Thymus (tissue), 11 donors: ENCODE measurements around the gene ZBTB22. TPM values are rescaled to one million over a fixed set of nuclear protein-coding genes. Genes with fewer than 3 reads are reported as not detected.

Experiments used
- DNase-seq, 9 donors: peaks; one replicate each; pipeline ENCODE4 v3.0.0-alpha.2; 2013; ENCODE audit warnings: low spot score in 9 of 9, low read depth in 6 of 9, missing footprints in 1 of 9
- H3K27ac ChIP-seq, 2 donors: one replicate each; pipeline ENCODE4 v1.5.1; 2013; ENCODE audit warnings: control low read depth in 1 of 2, low read depth in 1 of 2, low read length in 1 of 2, mild to moderate bottlenecking in 1 of 2, moderate library complexity in 1 of 2
- H3K27me3 ChIP-seq, 2 donors: one replicate each; pipeline ENCODE4 v1.5.1; 2013; ENCODE audit warnings: low read length in 1 of 2; ENCODE audit not compliant: control insufficient read depth in 2 of 2, insufficient read depth in 1 of 2
- H3K36me3 ChIP-seq, 2 donors: one replicate each; pipeline ENCODE4 v1.5.1; 2013; ENCODE audit warnings: low read length in 1 of 2, mild to moderate bottlenecking in 1 of 2, moderate library complexity in 1 of 2; ENCODE audit not compliant: control insufficient read depth in 2 of 2, insufficient read depth in 2 of 2
- H3K4me1 ChIP-seq, 2 donors: one replicate each; pipeline ENCODE4 v1.5.1; 2013; ENCODE audit warnings: low read length in 2 of 2; ENCODE audit not compliant: control insufficient read depth in 2 of 2, insufficient read depth in 2 of 2
- H3K4me3 ChIP-seq, 2 donors: one replicate each; pipeline ENCODE4 v1.5.1; 2013; ENCODE audit warnings: low read length in 2 of 2, control low read depth in 1 of 2, mild to moderate bottlenecking in 1 of 2
- H3K9me3 ChIP-seq, 2 donors: one replicate each; pipeline ENCODE4 v1.5.1; 2013; ENCODE audit warnings: low read length in 1 of 2, mild to moderate bottlenecking in 1 of 2; ENCODE audit not compliant: control insufficient read depth in 2 of 2, insufficient read depth in 1 of 2
- WGBS: extraction: QIAGEN DNeasy Blood & Tissue Kit; methylation state at CpG from one replicate; pipeline ENCODE4 v1.1.7; 2013; 5-methylcytosine and 5-hydroxymethylcytosine counted together
- polyA plus RNA-seq: library from polyadenylated mRNA; stranded (reverse); fragments of 200-250 nt; gene quantifications from one replicate; pipeline ENCODE4 v1.2.3, GENCODE V29; 2013
- total RNA-seq: library from RNA; stranded (reverse); fragments of 120-200 nt; gene quantifications from one replicate; pipeline ENCODE4 v1.2.4, GENCODE V29; 2013
- donor health status: healthy.

ZBTB22 gene
- total and polyA plus RNA-seq, 2 donors, result 10.3 to 15.5 TPM

DNA sequence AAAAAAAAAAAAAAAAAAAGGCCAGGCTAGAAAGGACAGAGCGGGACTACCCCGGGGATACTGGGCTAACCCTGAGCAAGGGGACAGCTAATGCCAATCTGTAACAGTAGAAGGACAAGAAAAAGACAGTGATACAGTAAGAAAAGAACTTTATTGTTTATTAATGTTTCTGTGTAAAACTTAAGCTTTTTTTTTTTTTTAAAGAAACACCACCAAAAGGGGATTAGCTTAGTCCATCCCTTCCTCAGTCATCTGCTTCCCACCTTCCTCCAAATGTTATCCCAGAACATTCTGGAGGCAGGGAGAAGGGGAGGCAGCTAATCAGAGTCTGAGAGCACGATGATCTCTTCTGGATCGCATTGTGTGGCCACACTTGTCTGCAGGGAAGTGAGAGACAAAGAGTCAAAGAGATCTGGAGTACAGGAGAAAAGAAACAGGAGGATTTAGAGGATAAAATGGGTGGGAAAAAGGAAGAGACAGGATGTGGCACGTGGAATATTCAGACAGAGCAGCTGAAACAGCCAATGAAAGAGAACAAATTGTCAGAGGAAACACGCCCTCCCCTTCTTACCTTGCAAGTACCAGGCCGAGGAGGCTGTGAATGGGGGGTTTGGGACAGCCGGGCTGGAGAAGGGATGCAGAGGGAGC is 1.0 kb upstream of the ZBTB22 start:
- peak overlapping the region; percentile 61 to 73 for H3K4me3 ChIP-seq
- peaks cover 21 to 67% of the 10 kb centered on the region in 2 donors for H3K4me1 ChIP-seq
- WGBS, result 86% methylated on average over 8 of the region's 8 CpGs
- no peaks in the 10 kb centered on the region for H3K27me3 ChIP-seq
- no peaks in the 10 kb centered on the region for H3K9me3 ChIP-seq
- peaks cover 27 to 33% of the 10 kb centered on the region in 2 donors for H3K36me3 ChIP-seq
- H3K27ac ChIP-seq, result peak overlapping the region; percentile 80 to 89
- no peak for DNase-seq

GRCh38 chr6:33317419-33317668 is 200 bp downstream of the ZBTB22 start:
- Histone ChIP-seq H3K36me3 (peaks cover 27 to 33% of the 10 kb centered on the region in 2 donors), H3K4me3 (peak overlapping the region; percentile 61 to 73), H3K27me3 (no peaks in the 10 kb centered on the region), H3K9me3 (peaks cover 0 to 4% of the 10 kb centered on the region in 2 donors), H3K27ac (peak overlapping the region; percentile 80 to 89), H3K4me1 (peaks cover 22 to 64% of the 10 kb centered on the region in 2 donors)
- WGBS, result under 1% methylated on average over 27 of the region's 27 CpGs
- no peak for DNase-seq

DNA sequence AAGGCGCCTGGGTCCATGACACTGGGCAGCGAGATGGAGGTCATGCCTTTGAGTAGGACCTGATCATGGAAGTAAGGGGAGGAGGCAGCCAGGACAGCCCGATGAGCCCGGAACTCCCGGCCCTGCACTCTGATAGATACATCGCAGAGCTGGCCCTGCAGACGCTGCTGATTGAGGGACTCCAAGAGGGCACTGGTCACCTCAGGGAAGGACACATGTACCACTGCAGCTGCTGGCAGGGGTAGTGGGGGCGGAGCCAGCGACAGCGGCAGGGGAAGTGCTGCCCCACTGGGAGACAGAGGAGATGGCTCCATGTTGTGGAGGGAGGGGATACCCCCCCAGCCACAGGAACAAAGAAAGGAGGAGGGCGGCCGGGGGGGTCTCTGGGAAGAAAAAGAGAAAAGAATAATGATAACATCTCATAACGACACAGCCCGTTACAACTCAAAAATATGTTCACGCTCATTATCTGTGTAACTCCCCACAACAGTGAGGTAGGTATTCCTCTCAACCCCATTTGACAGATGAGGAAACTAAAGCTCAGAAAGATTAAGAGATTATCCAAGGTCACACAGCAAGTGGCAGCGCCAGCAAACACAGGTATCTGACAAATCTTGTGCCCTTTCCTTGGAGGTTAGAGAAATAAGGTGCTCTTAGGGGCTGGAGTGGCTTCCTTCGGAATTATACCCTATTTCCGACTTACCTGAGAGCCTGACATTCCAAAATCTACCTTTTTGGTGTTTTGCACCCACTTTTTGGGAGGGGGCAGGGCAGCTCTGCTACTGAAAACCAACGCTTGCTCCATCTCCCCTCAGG is 733 bp downstream of the ZBTB22 start:
- Histone ChIP-seq H3K27me3 (no peaks in the 10 kb centered on the region), H3K27ac (peak overlapping the region; percentile 50 to 70), H3K4me3 (peak overlapping the region; percentile 31 to 73), H3K9me3 (peaks cover 0 to 4% of the 10 kb centered on the region in 2 donors), H3K4me1 (peaks cover 23 to 67% of the 10 kb centered on the region in 2 donors), H3K36me3 (peaks cover 27 to 34% of the 10 kb centered on the region in 2 donors)
- WGBS, result 86% methylated on average over 19 of the region's 19 CpGs
- peak in 1 of 9 donors; percentile 9 for DNase-seq

DNA sequence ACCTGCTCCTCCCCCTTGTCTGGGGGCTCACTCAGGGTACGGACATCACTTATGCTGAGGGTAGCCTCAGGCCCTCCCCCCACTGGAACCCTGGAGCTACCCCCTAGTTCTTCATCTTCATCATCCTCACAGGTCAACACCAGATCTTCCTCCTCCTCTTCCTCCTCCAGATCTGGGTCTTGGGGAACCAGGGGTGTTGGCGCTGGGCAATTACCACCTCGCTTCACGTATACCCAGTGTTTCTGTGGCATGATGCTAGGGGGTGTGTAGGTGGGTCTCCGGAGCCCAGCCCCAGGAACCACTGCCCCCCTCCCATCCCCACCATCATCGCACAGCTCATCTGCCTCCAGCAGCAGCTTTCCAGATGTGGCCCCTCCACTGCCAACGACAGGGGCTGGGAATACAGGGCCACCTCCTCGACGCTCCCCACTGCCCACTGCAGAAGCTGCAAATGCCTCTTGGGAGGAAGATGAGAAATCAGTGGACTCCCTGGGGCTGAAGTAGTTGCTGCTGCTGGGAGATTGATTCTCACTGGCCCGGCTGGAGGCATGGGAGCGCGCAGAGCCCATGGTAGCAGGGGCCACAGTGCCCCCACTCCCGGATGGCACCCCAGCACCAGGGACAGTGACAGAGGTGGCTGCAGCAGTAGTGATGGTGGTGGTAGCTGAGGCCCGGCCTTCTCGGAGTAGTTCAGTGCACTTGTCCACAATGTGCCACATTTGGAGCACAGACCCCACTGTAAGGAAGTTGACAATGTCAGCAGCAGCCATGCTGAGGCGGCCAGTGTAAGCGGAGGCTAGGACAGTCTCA is 1.5 kb downstream of the ZBTB22 start:
- H3K27ac ChIP-seq, result peak overlapping the region in 1 of 2 donors; percentile 26
- peaks cover 23 to 35% of the 10 kb centered on the region in 2 donors for H3K36me3 ChIP-seq
- no peak overlapping the region for H3K4me3 ChIP-seq
- no peaks in the 10 kb centered on the region for H3K27me3 ChIP-seq
- H3K4me1 ChIP-seq, result peaks cover 19 to 62% of the 10 kb centered on the region in 2 donors
- WGBS, result 98% methylated on average over 17 of the region's 17 CpGs
- peaks cover 0 to 4% of the 10 kb centered on the region in 2 donors for H3K9me3 ChIP-seq
- no peak for DNase-seq

- Histone ChIP-seq H3K4me1 (peaks cover 19 to 54% of the 10 kb centered on the region in 2 donors), H3K4me3 (peak overlapping the region in 1 of 2 donors; percentile 94), H3K36me3 (peaks cover 17 to 35% of the 10 kb centered on the region in 2 donors), H3K27me3 (no peaks in the 10 kb centered on the region), H3K27ac (peak overlapping the region; percentile 32 to 98), H3K9me3 (peaks cover 0 to 4% of the 10 kb centered on the region in 2 donors)
- DNase-seq, result no peak
- 71% methylated on average over 47 of the region's 47 CpGs for WGBS
Observed at GRCh38 chr6:33314943-33315792, 2.4 kb downstream of the ZBTB22 start.

- WGBS, result 8% methylated on average over 10 of the region's 10 CpGs
- DNase-seq, result peak in 5 of 9 donors; percentile 42 to 82 (median 65)
- H3K4me3 ChIP-seq, result peak overlapping the region; percentile 65 to 94
- H3K27me3 ChIP-seq, result no peaks in the 10 kb centered on the region
- peaks cover 11 to 33% of the 10 kb centered on the region in 2 donors for H3K36me3 ChIP-seq
- H3K27ac ChIP-seq, result peak overlapping the region; percentile 92 to 98
- H3K9me3 ChIP-seq, result peaks cover 0 to 4% of the 10 kb centered on the region in 2 donors
- H3K4me1 ChIP-seq, result peaks cover 19 to 49% of the 10 kb centered on the region in 2 donors
Observed at GRCh38 chr6:33314515-33314942, 3.0 kb downstream of the ZBTB22 start.

DNA sequence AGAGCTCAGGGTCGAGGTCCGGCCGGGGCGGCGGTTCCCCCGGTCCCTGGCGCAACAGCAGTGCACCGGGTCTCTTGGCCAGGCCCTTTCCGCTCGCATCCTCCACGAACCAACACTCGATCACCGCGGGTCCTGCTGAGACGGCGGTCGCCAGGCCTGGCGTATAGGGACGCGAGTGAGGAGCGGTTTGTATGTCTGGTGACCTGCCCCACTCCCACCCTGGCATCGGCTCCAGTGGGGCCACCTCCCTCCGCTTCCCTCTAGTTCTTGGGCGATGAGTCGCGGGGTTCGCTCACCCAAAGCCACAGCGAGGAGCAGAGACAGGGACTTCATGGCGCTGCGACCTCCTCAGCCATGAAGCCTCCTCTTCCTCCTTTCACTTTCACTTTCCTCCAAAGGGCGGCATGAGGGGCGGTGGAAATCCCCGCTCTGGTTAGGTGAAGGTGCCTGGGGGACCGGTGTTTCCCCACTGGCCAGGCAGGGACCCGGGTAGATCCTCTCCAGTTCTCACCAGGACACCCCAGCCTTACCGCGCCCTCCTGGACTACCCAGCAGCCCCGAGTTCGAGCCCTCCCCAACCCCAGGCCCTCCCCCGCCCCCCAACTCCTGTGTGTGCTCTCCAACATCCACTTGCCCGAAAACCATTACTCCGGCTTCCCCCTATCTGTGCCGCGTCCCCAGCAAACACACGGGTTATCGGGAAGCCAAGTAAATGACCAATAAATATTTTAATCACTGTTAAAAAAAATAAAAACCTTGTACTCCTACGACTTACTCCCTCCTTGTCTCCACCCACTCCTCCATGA is 3.6 kb downstream of the ZBTB22 start, which contains the start of gene TAPBP:
TAPBP (minus strand) TSS at position 370 of the 806 bp plus-strand sequence; CDS start at position 333, 37 bp downstream.
- under 1% methylated on average over 47 of the region's 47 CpGs for WGBS
- Histone ChIP-seq H3K4me3 (peak within 1 kb of the TSS; percentile 65 to 94), H3K9me3 (peaks cover 0 to 4% of the 10 kb centered on the region in 2 donors), H3K4me1 (peaks cover 16 to 43% of the 10 kb centered on the region in 2 donors), H3K36me3 (peaks cover 5 to 31% of the 10 kb centered on the region in 2 donors), H3K27ac (peak within 1 kb of the TSS; percentile 92 to 98), H3K27me3 (no peaks in the 10 kb centered on the region)
- peak in 7 of 9 donors; percentile 56 to 90 (median 75) for DNase-seq
